HepG2 (cell line): ENCODE measurements around the gene SLC27A3. TPM values are rescaled to one million over a fixed set of nuclear protein-coding genes. Genes with fewer than 3 reads are reported as not detected.

Experiments
- ATF6 ChIP-seq: sonication (generic); formaldehyde crosslinking; conservative IDR thresholded peaks from 2 replicates; pipeline ENCODE4 v1.4.0; 2020; ENCODE audit warnings: missing genetic modification reagents
- ETS1 ChIP-seq: sonication (generic); formaldehyde crosslinking; IDR thresholded peaks from 2 replicates; pipeline ENCODE4 v1.4.0; 2020; ENCODE audit warnings: missing genetic modification reagents
- HIVEP1 ChIP-seq: sonication (generic); formaldehyde crosslinking; IDR thresholded peaks from 2 replicates; pipeline ENCODE4 v1.4.0; 2020; ENCODE audit warnings: mild to moderate bottlenecking, missing genetic modification reagents
- KAT7 ChIP-seq: IDR thresholded peaks from 2 replicates; pipeline ENCODE4 v1.6.1; 2018; ENCODE audit warnings: borderline replicate concordance, missing compliant biosample characterization
- KDM5A ChIP-seq: fragments of 200-600 bp; sonication (generic); IDR thresholded peaks from 2 replicates; pipeline ENCODE4 v1.7.0; 2018; ENCODE audit warnings: antibody characterized with exemption, mild to moderate bottlenecking, low read length, borderline replicate concordance
- KDM5B ChIP-seq: sonication (generic); formaldehyde crosslinking; IDR thresholded peaks from 2 replicates; pipeline ENCODE4 v1.4.0; 2020; ENCODE audit warnings: missing genetic modification reagents, mild to moderate bottlenecking, borderline replicate concordance
- LBX2 ChIP-seq: sonication (generic); formaldehyde crosslinking; IDR thresholded peaks from 2 replicates; pipeline ENCODE4 v1.5.0; 2020; ENCODE audit warnings: missing genetic modification reagents, mild to moderate bottlenecking, borderline replicate concordance
- PCBP1 ChIP-seq: fragments of 200-400 bp; formaldehyde crosslinking; IDR thresholded peaks from 2 replicates; pipeline ENCODE4 v1.6.1; 2017; ENCODE audit warnings: mild to moderate bottlenecking, low read depth, low read length, borderline replicate concordance
- SP1 ChIP-seq, 2 experiments: fragments of 450-650 bp in 1 of 2; sonication (generic) in 1 of 2; formaldehyde crosslinking in 1 of 2; IDR thresholded peaks; 2 replicates each; pipeline versions ENCODE4 v1.4.0 to v1.6.1; 2016 to 2020; ENCODE audit warnings: missing genetic modification reagents in 1 of 2
- SRSF1 ChIP-seq: fragments of 200-400 bp; formaldehyde crosslinking; optimal IDR thresholded peaks from 2 replicates; pipeline ENCODE3; 2017; ENCODE audit warnings: mild to moderate bottlenecking, low read depth, low read length, moderate library complexity
- ZMAT3 ChIP-seq: sonication (generic); formaldehyde crosslinking; conservative IDR thresholded peaks from 2 replicates; pipeline ENCODE4 v1.7.0; 2021; ENCODE audit warnings: missing genetic modification reagents
- ZNF3 ChIP-seq: IDR thresholded peaks from 2 replicates; pipeline ENCODE4 v1.7.0; 2017; ENCODE audit warnings: inconsistent platforms
- ZNF331 ChIP-seq: sonication (generic); formaldehyde crosslinking; IDR thresholded peaks from 2 replicates; pipeline ENCODE4 v1.4.0; 2020; ENCODE audit warnings: missing genetic modification reagents
- ZNF687 ChIP-seq: sonication (generic); formaldehyde crosslinking; IDR thresholded peaks from 2 replicates; pipeline ENCODE4 v1.5.1; 2020; ENCODE audit warnings: mild to moderate bottlenecking, missing genetic modification reagents, moderate library complexity
- ZNF790 ChIP-seq: sonication (generic); formaldehyde crosslinking; IDR thresholded peaks from 2 replicates; pipeline ENCODE4 v1.8.0; 2022; ENCODE audit warnings: missing genetic modification reagents, mild to moderate bottlenecking, borderline replicate concordance
- polyA plus RNA-seq, 8 experiments: library from polyadenylated mRNA; depleted of rRNA in 3 of 8; stranded (reverse) in 7 of 8; unstranded in 1 of 8; fragments of >200 nt; fragmentation: Illumina TruSeq in 4 of 8; extraction: Trizol in 4 of 8; gene quantifications; 2 replicates each; pipeline versions ENCODE4 v1.2.1 to v1.2.3, GENCODE V29; 2011 to 2016; ENCODE audit warnings: low read depth in 4 of 8, missing spikeins in 1 of 8, mixed read lengths in 1 of 8; ENCODE audit not compliant: insufficient read depth in 1 of 8
- total RNA-seq, 5 experiments: library from RNA; depleted of rRNA; stranded (reverse); fragments of >200 nt; fragmentation: Illumina TruSeq; extraction: Trizol; gene quantifications; 2 replicates each; pipeline ENCODE4 v1.2.3, GENCODE V29; 2016; ENCODE audit warnings: low read depth in 1 of 5
- TF ChIP-seq, protein P1 (sequence below): sonication (generic); formaldehyde crosslinking; IDR thresholded peaks from 2 replicates; pipeline ENCODE4 v1.8.0; 2022; ENCODE audit warnings: missing genetic modification reagents, mild to moderate bottlenecking, inconsistent platforms, borderline replicate concordance

The SLC27A3 gene
- total and polyA plus RNA-seq, 2 of the 13 experiments (the other 11 are each of a cell fraction or from before 2014, with no cell fraction given): 4.3 to 10.3 TPM

DNA sequence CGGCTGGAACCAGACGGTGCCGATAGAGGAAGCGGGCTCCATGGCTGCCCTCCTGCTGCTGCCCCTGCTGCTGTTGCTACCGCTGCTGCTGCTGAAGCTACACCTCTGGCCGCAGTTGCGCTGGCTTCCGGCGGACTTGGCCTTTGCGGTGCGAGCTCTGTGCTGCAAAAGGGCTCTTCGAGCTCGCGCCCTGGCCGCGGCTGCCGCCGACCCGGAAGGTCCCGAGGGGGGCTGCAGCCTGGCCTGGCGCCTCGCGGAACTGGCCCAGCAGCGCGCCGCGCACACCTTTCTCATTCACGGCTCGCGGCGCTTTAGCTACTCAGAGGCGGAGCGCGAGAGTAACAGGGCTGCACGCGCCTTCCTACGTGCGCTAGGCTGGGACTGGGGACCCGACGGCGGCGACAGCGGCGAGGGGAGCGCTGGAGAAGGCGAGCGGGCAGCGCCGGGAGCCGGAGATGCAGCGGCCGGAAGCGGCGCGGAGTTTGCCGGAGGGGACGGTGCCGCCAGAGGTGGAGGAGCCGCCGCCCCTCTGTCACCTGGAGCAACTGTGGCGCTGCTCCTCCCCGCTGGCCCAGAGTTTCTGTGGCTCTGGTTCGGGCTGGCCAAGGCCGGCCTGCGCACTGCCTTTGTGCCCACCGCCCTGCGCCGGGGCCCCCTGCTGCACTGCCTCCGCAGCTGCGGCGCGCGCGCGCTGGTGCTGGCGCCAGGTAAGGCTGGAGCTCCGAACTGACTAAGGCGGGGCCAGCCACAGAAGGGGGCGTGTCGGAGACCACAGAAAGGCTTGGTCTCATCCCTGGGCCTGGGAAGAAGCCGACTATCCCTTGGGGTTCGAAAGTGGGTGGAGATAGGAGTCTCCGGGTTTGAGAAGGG, 486 bp downstream of the SLC27A3 start (continued):
- TF ChIP-seq ATF6 (0 out of 2 replicates have a peak, but pooled peaks have one; percentile 37), ZNF687 (CRISPR knock-in tag) (peak; percentile 96), KAT7 (CRISPR knock-in tag) (peak; percentile 68; the same call in 1 of the 2 replicates), KDM5B (CRISPR knock-in tag) (peak; percentile 94), LBX2 (CRISPR knock-in tag) (peak; percentile 52), ZNF790 (CRISPR knock-in tag) (no peak), ZNF331 (CRISPR knock-in tag) (peak; percentile 54; the same call in 1 of the 2 replicates), SP1 (IDR thresholded peaks at IDR 0.05) (no peak), SP1 (CRISPR knock-in tag; IDR thresholded peaks at IDR 0.05) (peak; percentile 33; the same call in 1 of the 2 replicates), ETS1 (CRISPR knock-in tag) (no peak), HIVEP1 (CRISPR knock-in tag) (peak; percentile 50; the same call in 1 of the 2 replicates), ZMAT3 (CRISPR knock-in tag) (peak; percentile 49; the same call in 1 of the 2 replicates), SRSF1 (no peak), KDM5A (no peak), ZNF3 (CRISPR knock-in tag) (no peak), PCBP1 (0 out of 2 replicates have a peak, but pooled peaks have one; percentile 11)
- TF ChIP-seq, protein P1, sequence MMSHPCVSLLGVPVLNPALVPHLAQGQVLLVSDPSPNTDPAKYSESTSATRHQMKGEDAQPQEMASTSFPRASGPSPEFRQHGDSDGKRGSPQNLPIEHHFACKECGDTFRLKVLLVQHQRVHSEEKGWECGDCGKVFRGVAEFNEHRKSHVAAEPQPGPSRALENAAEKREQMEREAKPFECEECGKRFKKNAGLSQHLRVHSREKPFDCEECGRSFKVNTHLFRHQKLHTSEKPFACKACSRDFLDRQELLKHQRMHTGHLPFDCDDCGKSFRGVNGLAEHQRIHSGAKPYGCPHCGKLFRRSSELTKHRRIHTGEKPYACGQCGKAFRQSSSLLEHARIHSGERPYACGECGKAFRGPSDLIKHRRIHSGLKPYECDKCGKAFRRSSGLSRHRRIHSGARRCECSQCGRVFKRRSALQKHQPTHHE (CRISPR knock-in tag): peak; percentile 55; the same call in 1 of the 2 replicates
